ENCODE measurements around the gene SNRK. TPM values are rescaled to one million over a fixed set of nuclear protein-coding genes. Genes with fewer than 3 reads are reported as not detected.
A peak's percentile ranks its signal among the peaks of the same experiment; 100 is the strongest.

Gene SNRK
- total RNA-seq, 6 donors from 2014 or later = 25.1 to 68.5 (median 45.3) TPM

- no peaks in the 10 kb centered on the region for H3K36me3 ChIP-seq
- ATAC-seq (ENCODE audit: low FRiP score in 2 of 2) = no peak
Observed at GRCh38 chr3:43249405-43249804, 36.9 kb upstream of the SNRK start.

GRCh38 chr3:43253294-43253693 is 33.0 kb upstream of the SNRK start:
- Histone ChIP-seq H3K4me1 (peaks cover 3 to 22% (median 14%) of the 10 kb centered on the region in 4 donors), H3K27me3 (no peaks in the 10 kb centered on the region), H3K36me3 (no peaks in the 10 kb centered on the region), H3K27ac (no peak overlapping the region), H3K4me3 (no peak overlapping the region), H3K9me3 (no peaks in the 10 kb centered on the region)
- DNase-seq = no peak
- TF ChIP-seq, protein P1, sequence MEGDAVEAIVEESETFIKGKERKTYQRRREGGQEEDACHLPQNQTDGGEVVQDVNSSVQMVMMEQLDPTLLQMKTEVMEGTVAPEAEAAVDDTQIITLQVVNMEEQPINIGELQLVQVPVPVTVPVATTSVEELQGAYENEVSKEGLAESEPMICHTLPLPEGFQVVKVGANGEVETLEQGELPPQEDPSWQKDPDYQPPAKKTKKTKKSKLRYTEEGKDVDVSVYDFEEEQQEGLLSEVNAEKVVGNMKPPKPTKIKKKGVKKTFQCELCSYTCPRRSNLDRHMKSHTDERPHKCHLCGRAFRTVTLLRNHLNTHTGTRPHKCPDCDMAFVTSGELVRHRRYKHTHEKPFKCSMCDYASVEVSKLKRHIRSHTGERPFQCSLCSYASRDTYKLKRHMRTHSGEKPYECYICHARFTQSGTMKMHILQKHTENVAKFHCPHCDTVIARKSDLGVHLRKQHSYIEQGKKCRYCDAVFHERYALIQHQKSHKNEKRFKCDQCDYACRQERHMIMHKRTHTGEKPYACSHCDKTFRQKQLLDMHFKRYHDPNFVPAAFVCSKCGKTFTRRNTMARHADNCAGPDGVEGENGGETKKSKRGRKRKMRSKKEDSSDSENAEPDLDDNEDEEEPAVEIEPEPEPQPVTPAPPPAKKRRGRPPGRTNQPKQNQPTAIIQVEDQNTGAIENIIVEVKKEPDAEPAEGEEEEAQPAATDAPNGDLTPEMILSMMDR (IDR thresholded peaks at IDR 0.05) = no peak
- TF ChIP-seq EP300 (IDR thresholded peaks at IDR 0.05) = no peak
- no peak for TF ChIP-seq POLR2A (IDR thresholded peaks at IDR 0.05)
- TF ChIP-seq POLR2AphosphoS5 (IDR thresholded peaks at IDR 0.05) = no peak
- ATAC-seq (ENCODE audit: low FRiP score in 2 of 2) = no peak
- 83 to 85% methylated on average over 4 of the region's 4 CpGs for WGBS, 2 donors

More at GRCh38 chr3:43249405-43249804, 36.9 kb upstream of the SNRK start:
- Histone ChIP-seq H3K27me3 (no peaks in the 10 kb centered on the region), H3K27ac (no peak overlapping the region), H3K4me1 (peaks cover 0 to 20% (median 16%) of the 10 kb centered on the region in 4 donors), H3K4me3 (no peak overlapping the region), H3K9me3 (no peaks in the 10 kb centered on the region)
- no peak for DNase-seq
- TF ChIP-seq POLR2A (IDR thresholded peaks at IDR 0.05) (no peak), POLR2AphosphoS5 (IDR thresholded peaks at IDR 0.05) (no peak), EP300 (IDR thresholded peaks at IDR 0.05) (no peak)
- TF ChIP-seq, protein P1 (IDR thresholded peaks at IDR 0.05) = no peak

- DNase-seq = no peak
- Histone ChIP-seq H3K4me3 (no peak overlapping the region), H3K27ac (no peak overlapping the region), H3K9me3 (no peaks in the 10 kb centered on the region), H3K36me3 (no peaks in the 10 kb centered on the region), H3K4me1 (peaks cover 0 to 24% (median 14%) of the 10 kb centered on the region in 4 donors), H3K27me3 (no peaks in the 10 kb centered on the region)
- TF ChIP-seq EP300 (IDR thresholded peaks at IDR 0.05) (no peak), POLR2AphosphoS5 (IDR thresholded peaks at IDR 0.05) (no peak)
- WGBS, 2 donors = 57 to 86% methylated on average over 1 of the region's 1 CpG
- ATAC-seq (ENCODE audit: low FRiP score in 2 of 2) = no peak
Observed at GRCh38 chr3:43254125-43254524, 32.2 kb upstream of the SNRK start.

GRCh38 chr3:43255662-43256061 is 30.7 kb upstream of the SNRK start:
- H3K27me3 ChIP-seq = no peaks in the 10 kb centered on the region
- ATAC-seq (ENCODE audit: low FRiP score in 2 of 2) (peak; percentile 43 to 52), DNase-seq (no peak)
- no peak overlapping the region for H3K27ac ChIP-seq
- no peak overlapping the region for H3K4me3 ChIP-seq
- TF ChIP-seq EP300 (IDR thresholded peaks at IDR 0.05) = no peak
- TF ChIP-seq, protein P1 (IDR thresholded peaks at IDR 0.05) = no peak
- no peak for TF ChIP-seq POLR2A (IDR thresholded peaks at IDR 0.05)
- no peak for TF ChIP-seq POLR2AphosphoS5 (IDR thresholded peaks at IDR 0.05)
- peaks cover 0 to 23% (median 14%) of the 10 kb centered on the region in 4 donors for H3K4me1 ChIP-seq
- no peaks in the 10 kb centered on the region for H3K9me3 ChIP-seq
- 75 to 86% methylated on average over 2 of the region's 2 CpGs for WGBS, 2 donors
- H3K36me3 ChIP-seq = no peaks in the 10 kb centered on the region

DNA sequence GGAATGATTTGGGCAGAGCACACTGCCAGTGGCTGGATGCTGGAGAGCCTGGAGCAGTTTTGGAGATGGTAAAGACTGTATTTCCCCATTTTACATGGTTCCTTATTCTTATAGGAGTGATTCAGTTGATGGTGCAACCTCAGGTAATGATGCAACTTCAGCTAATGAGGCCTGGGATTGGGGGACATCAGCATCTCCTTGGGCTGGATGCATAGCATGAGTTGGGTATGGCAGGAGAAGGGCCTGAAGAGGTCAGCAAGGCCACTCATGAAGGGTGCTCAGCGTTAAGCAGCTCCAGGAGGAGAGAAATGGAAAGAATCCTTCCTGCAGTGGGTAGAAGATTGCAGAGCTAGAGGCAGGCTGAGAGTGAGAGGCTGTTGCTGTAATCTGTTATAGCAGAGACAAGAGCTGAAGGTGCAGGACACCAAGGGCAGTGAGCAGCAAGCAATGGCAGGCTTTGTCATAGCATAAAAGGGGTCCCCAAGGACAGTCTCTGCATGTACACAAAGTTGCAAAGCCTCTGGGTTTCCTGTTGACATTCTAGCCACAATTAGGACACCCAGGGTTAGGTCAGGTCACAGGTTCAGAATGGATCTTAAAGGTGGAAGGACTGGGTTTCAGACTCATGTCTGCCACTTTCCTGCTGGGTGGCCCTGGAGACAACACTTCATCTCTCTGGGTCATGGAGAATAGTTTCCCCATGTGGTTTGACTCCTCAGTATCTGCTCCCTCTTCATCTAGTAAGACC is 29.5 kb upstream of the SNRK start:
- ATAC-seq (ENCODE audit: low FRiP score in 2 of 2) = peak; percentile 58 to 71
- WGBS, 2 donors = 68% methylated on average over 1 of the region's 1 CpG
- no peaks in the 10 kb centered on the region for H3K36me3 ChIP-seq
- H3K9me3 ChIP-seq = no peaks in the 10 kb centered on the region
- H3K4me1 ChIP-seq = peaks cover 0 to 23% (median 14%) of the 10 kb centered on the region in 4 donors
- no peaks in the 10 kb centered on the region for H3K27me3 ChIP-seq
- H3K4me3 ChIP-seq = no peak overlapping the region
- DNase-seq = peak in 1 of 2 donors; percentile 53
- H3K27ac ChIP-seq = peak overlapping the region in 2 of 4 donors; percentile 45 to 63
- TF ChIP-seq, protein P1 (IDR thresholded peaks at IDR 0.05) = no peak
- TF ChIP-seq POLR2AphosphoS5 (IDR thresholded peaks at IDR 0.05) (no peak), POLR2A (IDR thresholded peaks at IDR 0.05) (no peak), EP300 (IDR thresholded peaks at IDR 0.05) (no peak)
